Left lung (tissue), 10 donors: ENCODE measurements around the gene PLA1A. TPM values are rescaled to one million over a fixed set of nuclear protein-coding genes. Genes with fewer than 3 reads are reported as not detected.

Experiments
- ATAC-seq: fragments of 200-7000 bp; cut with Tn5 transposase; one replicate; pipeline ENCODE4 v1.9.1; 2020; ENCODE audit warnings: moderate library complexity
- DNase-seq, 4 donors: peaks; one replicate each; pipeline ENCODE4 v3.0.0-alpha.2; 2013 to 2020
- H3K27ac ChIP-seq, 2 donors: fragments of 200-600 bp; sonication (generic) in 1 of 2; one replicate each; pipeline versions ENCODE4 v1.5.0 to v1.8.0; 2020 to 2021
- H3K27me3 ChIP-seq, 2 donors: fragments of 200-600 bp; sonication (generic) in 1 of 2; one replicate each; pipeline versions ENCODE4 v1.5.0 to v1.8.0; 2020 to 2021
- H3K36me3 ChIP-seq, 2 donors: fragments of 200-600 bp; sonication (generic) in 1 of 2; one replicate each; pipeline versions ENCODE4 v1.5.0 to v1.8.0; 2020 to 2021
- H3K4me1 ChIP-seq, 2 donors: fragments of 200-600 bp; one replicate each; pipeline ENCODE4 v1.8.0; 2021
- H3K4me3 ChIP-seq, 2 donors: fragments of 200-600 bp; sonication (generic) in 1 of 2; one replicate each; pipeline versions ENCODE4 v1.5.0 to v1.8.0; 2020 to 2021; ENCODE audit warnings: mild to moderate bottlenecking in 1 of 2
- H3K9me3 ChIP-seq, 2 donors: fragments of 200-600 bp; sonication (generic) in 1 of 2; one replicate each; pipeline versions ENCODE4 v1.5.0 to v1.8.0; 2020 to 2021
- intact Hi-C, 2 donors: fragments of 100-400 bp; cut with DNase I; formaldehyde crosslinking; loops; one replicate each; pipeline versions ENCODE4 v1.11.2 to v1.14.2; 2022
- polyA plus RNA-seq, 6 donors: library from polyadenylated mRNA; unstranded; fragments of 120-200 nt; gene quantifications; one replicate each; pipeline ENCODE4 v1.2.1, GENCODE V29; 2013; ENCODE audit not compliant: insufficient read length in 6 of 6
- total RNA-seq, 2 donors: library from RNA; stranded (reverse); fragmentation: NEBNext Ultra II Directional; extraction: Animal tissue kit (Norgen Biotek cat#: 25700); gene quantifications; one replicate each; pipeline ENCODE4 v1.2.1, GENCODE V29; 2021
- TF ChIP-seq, protein P1 (sequence below), 2 donors: fragments of 200-600 bp; sonication (generic) in 1 of 2; IDR thresholded peaks; one replicate each; pipeline versions ENCODE4 v1.5.0 to v1.8.0; 2021; ENCODE audit warnings: antibody characterized with exemption in 2 of 2
- donor health status: DM: no; HTN: yes; CAD: no.
- donor health status: DM: no; HTN: no; CAD: no.

Gene PLA1A
- total and polyA plus RNA-seq, 8 donors: 0.70 to 14.5 (median 0.99) TPM

DNA sequence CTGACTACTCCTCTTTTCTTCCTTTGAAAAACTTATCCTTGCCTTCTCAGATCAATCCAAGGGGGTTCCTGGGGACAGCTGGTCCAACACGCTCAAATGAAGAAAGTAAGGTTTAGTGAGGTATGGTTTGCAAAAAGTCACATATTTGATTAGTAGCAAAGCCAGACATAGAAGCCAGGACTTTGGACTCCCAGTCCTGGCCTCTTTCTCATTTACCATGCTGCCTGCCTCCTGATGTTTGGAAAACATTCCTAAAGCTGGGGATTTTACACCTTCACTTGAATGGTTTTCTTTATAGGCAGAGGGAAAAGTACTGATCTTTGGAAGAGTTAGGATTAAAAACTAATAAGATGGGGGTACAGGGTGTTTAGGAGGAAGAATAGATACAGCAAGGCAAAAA is 48.1 kb downstream of the PLA1A start:
- no peak for ATAC-seq
- no peak for DNase-seq
- TF ChIP-seq, protein P1, sequence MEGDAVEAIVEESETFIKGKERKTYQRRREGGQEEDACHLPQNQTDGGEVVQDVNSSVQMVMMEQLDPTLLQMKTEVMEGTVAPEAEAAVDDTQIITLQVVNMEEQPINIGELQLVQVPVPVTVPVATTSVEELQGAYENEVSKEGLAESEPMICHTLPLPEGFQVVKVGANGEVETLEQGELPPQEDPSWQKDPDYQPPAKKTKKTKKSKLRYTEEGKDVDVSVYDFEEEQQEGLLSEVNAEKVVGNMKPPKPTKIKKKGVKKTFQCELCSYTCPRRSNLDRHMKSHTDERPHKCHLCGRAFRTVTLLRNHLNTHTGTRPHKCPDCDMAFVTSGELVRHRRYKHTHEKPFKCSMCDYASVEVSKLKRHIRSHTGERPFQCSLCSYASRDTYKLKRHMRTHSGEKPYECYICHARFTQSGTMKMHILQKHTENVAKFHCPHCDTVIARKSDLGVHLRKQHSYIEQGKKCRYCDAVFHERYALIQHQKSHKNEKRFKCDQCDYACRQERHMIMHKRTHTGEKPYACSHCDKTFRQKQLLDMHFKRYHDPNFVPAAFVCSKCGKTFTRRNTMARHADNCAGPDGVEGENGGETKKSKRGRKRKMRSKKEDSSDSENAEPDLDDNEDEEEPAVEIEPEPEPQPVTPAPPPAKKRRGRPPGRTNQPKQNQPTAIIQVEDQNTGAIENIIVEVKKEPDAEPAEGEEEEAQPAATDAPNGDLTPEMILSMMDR (IDR thresholded peaks at IDR 0.05): no peak
- no peaks in the 10 kb centered on the region for H3K9me3 ChIP-seq
- intact Hi-C loops: no loop called here
- H3K36me3 ChIP-seq: peaks cover 0 to 4% of the 10 kb centered on the region in 2 donors
- H3K27ac ChIP-seq: peak overlapping the region in 1 of 2 donors; percentile 84
- H3K4me3 ChIP-seq: no peak overlapping the region
- no peaks in the 10 kb centered on the region for H3K27me3 ChIP-seq
- peaks cover 12 to 19% of the 10 kb centered on the region in 2 donors for H3K4me1 ChIP-seq

DNA sequence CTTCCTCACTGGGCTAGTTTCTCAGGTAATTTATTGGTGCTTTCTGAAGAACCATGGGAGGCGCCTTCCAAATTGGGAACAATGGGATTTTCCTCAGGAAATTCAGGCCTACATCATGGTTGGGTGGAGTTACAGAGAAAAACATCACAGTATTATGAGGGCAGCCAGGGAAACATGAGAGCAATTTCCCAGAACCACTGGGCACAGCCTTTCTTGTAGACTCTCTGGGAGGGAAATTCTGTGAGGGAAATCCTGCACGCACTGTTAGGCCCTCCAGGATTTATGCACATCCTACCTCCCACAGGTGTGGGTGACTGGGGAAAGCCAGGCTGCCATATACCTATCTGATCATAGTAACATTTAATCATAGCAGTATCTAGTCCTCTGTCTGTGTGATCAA is 49.5 kb downstream of the PLA1A start:
- peaks cover 0 to under 1% of the 10 kb centered on the region in 2 donors for H3K36me3 ChIP-seq
- H3K4me1 ChIP-seq: peaks cover 12 to 19% of the 10 kb centered on the region in 2 donors
- peak overlapping the region; percentile 73 to 84 for H3K27ac ChIP-seq
- no peaks in the 10 kb centered on the region for H3K27me3 ChIP-seq
- no peaks in the 10 kb centered on the region for H3K9me3 ChIP-seq
- intact Hi-C loops: no loop called here
- no peak for DNase-seq
- ATAC-seq: peak; percentile 67
- H3K4me3 ChIP-seq: no peak overlapping the region
- TF ChIP-seq, protein P1 (IDR thresholded peaks at IDR 0.05): no peak

DNA sequence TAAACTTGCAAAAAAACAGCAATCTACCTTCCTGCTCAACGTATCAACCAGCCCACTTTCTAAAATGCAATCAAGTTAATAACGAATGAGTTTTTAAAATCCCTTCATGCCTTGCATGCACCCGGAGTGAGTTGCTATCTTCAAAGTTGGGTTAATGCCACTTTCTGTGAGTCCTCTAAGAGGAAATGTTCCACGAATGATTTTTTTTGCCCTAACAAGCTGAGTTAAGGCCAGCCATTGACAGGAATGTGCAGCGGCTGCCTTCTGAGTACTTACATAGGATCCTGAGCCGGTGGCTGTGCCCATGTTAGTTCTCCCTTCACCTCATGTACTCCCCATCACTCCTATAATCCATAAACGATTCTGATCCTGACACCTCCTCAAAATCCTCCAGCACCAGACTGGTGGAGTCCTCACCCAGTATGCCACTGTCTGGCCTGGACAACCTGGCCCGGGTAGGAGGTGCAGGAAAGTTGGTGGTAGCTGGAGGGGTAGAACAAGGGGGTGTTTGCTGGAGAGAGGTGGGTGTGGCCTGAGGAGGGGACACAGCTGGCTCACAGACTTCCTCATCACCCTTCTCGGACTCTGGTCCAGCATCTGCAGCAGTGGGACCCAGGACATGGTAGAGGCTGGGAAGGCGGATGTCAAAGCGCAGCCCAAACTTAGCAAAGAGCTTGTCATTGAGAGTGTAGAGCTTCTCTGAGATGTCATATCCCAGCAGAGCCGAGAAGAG is 50.3 kb downstream of the PLA1A start:
- intact Hi-C loops: no loop called here
- TF ChIP-seq, protein P1 (IDR thresholded peaks at IDR 0.05): no peak
- H3K36me3 ChIP-seq: no peaks in the 10 kb centered on the region
- no peaks in the 10 kb centered on the region for H3K27me3 ChIP-seq
- H3K27ac ChIP-seq: peak overlapping the region; percentile 73 to 84
- H3K9me3 ChIP-seq: no peaks in the 10 kb centered on the region
- DNase-seq (no peak), ATAC-seq (no peak)
- H3K4me1 ChIP-seq: peaks cover 10 to 19% of the 10 kb centered on the region in 2 donors
- no peak overlapping the region for H3K4me3 ChIP-seq

DNA sequence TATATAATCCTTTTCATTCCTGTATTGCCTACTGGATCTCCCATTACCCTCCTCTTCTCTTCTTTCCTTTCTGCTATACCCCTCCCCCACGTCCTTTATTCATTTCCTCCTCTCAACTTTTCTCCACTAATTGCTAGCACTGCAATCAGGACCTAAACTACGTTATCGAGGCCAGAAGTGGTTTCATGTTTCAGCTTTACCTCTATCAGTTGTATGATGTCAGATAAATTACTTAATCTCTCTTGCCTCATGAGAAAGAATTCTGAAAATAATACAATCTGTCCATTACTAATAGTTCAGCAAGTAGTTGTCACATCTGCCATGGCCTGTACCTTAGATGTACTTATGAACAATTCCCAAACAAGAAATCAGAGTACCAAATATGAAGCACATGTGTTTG is 52.1 kb downstream of the PLA1A start:
- TF ChIP-seq, protein P1 (IDR thresholded peaks at IDR 0.05): no peak
- Histone ChIP-seq H3K9me3 (no peaks in the 10 kb centered on the region), H3K4me3 (no peak overlapping the region), H3K4me1 (peaks cover 10 to 19% of the 10 kb centered on the region in 2 donors), H3K36me3 (no peaks in the 10 kb centered on the region), H3K27me3 (no peaks in the 10 kb centered on the region), H3K27ac (peak overlapping the region in 1 of 2 donors; percentile 84)
- DNase-seq: no peak
- ATAC-seq: no peak
- intact Hi-C loops: no loop called here

DNA sequence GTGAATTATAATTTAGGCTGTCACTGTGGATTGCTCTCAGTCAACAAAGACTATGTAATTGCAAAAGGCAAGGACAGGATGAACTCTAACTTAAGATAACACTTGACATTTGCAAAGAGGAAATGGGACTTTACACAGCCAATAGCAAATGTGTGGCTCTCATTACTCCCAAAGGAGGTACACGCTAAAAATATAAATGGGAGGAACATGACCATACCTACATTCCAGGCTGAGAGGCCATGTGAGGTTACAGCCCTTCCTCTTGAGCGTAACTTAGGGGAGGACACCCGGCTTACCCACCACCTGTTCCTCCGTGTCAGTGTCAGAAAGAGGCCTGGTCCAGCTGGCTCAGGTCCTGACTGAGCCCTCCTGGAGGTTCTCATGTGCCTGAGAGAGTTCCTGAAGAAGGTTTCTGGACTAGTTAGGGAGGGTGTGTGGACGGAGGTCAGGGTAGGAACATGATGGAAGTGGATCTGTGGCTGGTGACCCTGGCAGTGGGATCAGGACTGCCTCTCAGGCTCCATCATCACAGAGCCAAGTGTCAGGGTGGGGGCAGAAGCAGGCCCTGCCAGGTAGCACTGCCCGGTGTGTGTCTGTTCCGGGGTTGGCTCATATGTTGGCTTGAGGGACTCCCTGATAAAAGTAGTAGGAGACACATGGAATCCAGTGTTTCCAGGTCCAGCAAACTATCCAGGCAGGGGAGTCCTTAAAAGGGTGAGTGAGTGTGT is 54.8 kb downstream of the PLA1A start:
- H3K27me3 ChIP-seq: no peaks in the 10 kb centered on the region
- TF ChIP-seq, protein P1 (IDR thresholded peaks at IDR 0.05): no peak
- intact Hi-C loops: no loop called here
- peaks cover 7 to 13% of the 10 kb centered on the region in 2 donors for H3K4me1 ChIP-seq
- peak overlapping the region in 1 of 2 donors; percentile 61 for H3K27ac ChIP-seq
- DNase-seq (no peak), ATAC-seq (no peak)
- no peaks in the 10 kb centered on the region for H3K36me3 ChIP-seq
- H3K9me3 ChIP-seq: no peaks in the 10 kb centered on the region
- H3K4me3 ChIP-seq: no peak overlapping the region
